ENCODE measurements around the gene BOD1L1.

The BOD1L1 gene

DNA sequence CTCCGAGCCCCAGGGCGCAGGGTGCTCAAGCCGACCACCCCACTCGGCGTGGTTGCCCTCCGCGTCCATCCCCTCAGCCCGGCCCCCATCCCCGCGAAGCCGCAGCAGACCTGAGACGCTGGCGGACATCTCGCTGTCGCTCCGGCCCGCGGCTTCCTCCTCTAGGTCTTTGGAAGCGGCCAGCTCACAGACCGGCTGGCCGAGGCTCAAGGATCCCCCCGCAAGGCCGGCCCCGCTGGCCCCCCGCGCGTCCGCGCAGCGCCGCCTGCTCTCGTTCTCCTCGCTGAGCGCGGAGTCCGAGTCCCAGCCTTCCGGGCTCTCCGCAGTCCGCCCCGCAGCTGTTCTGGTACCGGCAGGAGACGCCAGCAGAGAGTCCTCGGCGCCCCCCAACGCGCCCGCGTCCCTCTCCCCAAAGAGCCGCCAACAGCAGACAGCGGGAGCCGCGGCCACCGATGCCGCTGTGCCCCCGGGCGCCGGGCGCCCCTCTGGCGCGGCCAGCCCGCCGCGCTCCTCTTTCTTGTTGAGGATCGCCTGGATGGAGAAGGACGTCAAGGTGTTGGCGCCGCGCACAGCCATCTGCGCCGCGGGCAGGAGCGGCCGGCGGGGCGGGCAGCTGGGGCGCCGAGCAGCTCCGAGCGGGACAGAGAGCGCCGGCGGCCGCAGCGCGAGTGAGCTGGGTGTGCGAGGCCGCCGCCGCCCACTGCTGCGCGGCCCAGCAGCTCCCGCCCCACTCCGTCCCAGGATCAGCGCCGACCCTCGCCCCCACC, 83.5 kb downstream of the BOD1L1 start, which contains the start of gene NKX3-2:
TSS of gene NKX3-2 (minus strand) at position 670 of the 767 bp plus-strand sequence. CDS start at position 576, 94 bp downstream.
- peak in 1 of 2 donors; percentile 24 for DNase-seq (ENCODE audit: low read depth in 2 of 2)
- H3K4me3 ChIP-seq (replicated peaks in 1 of 2; ENCODE audit: low read depth in 2 of 2, low read length in 2 of 2), result peak within 1 kb of the TSS; percentile 60 to 64
- TF ChIP-seq, protein P1, sequence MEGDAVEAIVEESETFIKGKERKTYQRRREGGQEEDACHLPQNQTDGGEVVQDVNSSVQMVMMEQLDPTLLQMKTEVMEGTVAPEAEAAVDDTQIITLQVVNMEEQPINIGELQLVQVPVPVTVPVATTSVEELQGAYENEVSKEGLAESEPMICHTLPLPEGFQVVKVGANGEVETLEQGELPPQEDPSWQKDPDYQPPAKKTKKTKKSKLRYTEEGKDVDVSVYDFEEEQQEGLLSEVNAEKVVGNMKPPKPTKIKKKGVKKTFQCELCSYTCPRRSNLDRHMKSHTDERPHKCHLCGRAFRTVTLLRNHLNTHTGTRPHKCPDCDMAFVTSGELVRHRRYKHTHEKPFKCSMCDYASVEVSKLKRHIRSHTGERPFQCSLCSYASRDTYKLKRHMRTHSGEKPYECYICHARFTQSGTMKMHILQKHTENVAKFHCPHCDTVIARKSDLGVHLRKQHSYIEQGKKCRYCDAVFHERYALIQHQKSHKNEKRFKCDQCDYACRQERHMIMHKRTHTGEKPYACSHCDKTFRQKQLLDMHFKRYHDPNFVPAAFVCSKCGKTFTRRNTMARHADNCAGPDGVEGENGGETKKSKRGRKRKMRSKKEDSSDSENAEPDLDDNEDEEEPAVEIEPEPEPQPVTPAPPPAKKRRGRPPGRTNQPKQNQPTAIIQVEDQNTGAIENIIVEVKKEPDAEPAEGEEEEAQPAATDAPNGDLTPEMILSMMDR (IDR thresholded peaks at IDR 0.05; ENCODE audit: low read depth, low read length), result no peak

DNA sequence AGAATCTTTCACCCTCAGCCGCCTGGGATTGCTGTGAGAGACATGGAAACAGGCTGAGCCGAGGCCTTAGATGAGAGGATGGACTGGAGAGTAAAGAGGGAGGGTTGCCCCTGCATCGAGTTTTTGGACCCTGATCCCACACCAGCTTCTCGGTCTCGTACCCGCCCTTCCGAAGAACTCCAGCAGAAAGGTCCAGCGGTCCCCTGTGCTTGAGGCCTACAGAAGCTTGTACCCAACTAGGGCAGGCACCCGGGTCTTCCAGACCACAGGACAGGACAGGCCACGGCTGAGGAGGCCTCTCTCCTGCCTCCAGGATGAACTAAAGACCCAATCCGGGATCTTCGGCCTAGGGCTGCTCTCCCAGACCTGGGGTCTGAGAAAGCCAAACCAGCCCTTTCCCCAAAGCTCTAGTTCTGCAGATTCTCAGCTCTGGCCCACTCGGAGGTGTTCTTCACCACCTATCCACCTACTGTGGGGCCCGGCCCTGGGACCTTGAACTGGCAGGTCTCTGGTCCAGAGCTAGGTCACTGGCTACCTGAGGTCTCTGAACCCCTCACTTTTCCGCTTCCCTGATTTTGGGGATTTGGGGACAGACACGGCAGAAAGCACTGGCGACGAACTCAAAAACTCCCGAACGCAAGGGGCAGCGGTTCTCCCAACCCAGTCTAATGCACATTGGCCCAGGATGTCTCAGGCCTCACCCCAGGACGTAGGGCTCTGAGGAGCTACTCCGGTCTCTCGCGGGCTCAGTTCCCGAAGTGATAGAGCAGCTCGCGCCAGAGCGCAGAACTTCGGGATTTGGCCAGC, 84.3 kb downstream of the BOD1L1 start:
- TF ChIP-seq, protein P1 (IDR thresholded peaks at IDR 0.05; ENCODE audit: low read depth, low read length), result no peak
- no peak for DNase-seq (ENCODE audit: low read depth in 2 of 2)
- no peak overlapping the region for H3K4me3 ChIP-seq (replicated peaks in 1 of 2; ENCODE audit: low read depth in 2 of 2, low read length in 2 of 2)

DNA sequence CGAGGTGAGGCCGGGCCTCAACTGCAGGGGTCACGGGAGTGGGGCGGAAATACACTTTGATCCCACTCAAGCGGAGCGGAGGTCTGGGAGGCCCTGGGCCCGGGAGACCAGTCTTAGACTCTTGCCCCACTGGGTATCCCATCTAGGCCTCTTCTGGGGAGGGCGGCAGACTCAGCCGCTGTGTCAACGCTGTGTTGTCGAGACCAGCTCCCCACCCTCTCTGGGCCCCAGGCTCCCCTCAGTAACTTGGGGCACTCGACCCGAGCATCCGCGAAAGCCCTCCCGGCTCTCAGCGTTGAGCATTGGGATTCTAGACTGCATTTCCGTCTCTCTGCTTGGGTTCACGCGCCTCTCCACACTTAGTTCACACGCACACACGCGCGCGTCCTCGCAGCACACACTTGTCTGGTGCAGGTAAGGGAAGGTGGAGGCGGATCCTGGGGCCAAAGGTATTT, 84.9 kb downstream of the BOD1L1 start:
- TF ChIP-seq, protein P1 (IDR thresholded peaks at IDR 0.05; ENCODE audit: low read depth, low read length), result no peak
- H3K4me3 ChIP-seq (replicated peaks in 1 of 2; ENCODE audit: low read depth in 2 of 2, low read length in 2 of 2), result no peak overlapping the region
- DNase-seq (ENCODE audit: low read depth in 2 of 2), result no peak

DNA sequence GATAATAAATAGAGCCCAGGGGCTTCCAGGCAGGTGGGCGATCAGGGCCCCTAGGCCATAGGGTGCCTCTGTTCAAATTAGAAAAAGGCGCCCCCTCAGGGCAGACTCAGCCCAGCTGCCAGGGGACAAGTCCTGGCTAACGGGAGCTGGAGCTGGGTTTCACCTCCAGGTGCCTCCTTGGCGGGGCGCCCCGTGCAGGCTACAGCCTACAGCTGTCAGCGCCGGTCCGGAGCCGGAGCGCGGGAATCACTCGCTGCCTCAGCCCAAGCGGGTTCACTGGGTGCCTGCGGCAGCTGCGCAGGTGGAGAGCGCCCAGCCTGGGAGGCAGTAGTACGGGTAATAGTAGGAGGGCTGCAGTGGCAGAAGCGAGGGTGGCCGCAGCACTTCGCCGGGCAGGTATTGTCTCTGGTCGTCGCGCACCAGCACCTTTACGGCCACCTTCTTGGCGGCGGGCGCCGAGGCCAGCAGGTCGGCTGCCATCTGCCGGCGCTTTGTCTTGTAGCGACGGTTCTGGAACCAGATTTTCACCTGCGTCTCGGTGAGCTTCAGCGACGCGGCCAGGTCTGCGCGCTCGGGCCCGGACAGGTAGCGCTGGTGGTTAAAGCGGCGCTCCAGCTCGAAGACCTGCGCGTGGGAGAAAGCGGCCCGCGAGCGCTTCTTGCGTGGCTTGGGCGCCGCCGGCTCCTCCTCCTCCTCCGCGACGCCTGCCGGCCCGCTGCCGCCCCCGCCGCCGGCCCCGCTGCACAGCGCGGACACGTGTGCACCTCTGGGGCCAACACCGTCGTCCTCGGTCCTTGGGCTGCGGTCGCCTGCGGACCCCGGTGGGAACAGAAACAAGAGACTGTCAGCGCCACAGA, 85.6 kb downstream of the BOD1L1 start:
- DNase-seq (ENCODE audit: low read depth in 2 of 2), result no peak
- TF ChIP-seq, protein P1 (IDR thresholded peaks at IDR 0.05; ENCODE audit: low read depth, low read length), result peak; percentile 36
- H3K4me3 ChIP-seq (replicated peaks in 1 of 2; ENCODE audit: low read depth in 2 of 2, low read length in 2 of 2), result no peak overlapping the region

DNA sequence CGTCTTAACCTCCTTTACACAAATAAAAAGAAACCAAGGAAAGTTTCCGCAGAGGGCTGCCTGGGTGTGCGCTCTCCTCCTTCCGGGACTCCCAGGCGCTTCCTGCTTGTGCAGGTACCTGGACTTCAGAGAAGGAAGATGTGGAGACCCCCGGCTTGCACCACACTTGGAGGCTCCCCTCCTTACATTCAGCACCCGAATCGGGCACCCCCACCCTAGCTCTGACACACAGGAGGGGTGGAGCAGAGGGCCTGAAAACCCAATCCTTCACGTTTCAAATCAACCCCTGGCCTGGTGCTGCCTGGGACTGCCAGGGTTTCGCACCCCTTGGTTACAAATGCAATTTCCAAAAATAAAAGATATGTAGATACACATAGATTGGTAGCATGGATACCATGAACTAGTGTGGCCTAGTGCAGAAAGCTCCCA, 86.3 kb downstream of the BOD1L1 start:
- no peak for DNase-seq (ENCODE audit: low read depth in 2 of 2)
- H3K4me3 ChIP-seq (replicated peaks in 1 of 2; ENCODE audit: low read depth in 2 of 2, low read length in 2 of 2), result no peak overlapping the region
- TF ChIP-seq, protein P1 (IDR thresholded peaks at IDR 0.05; ENCODE audit: low read depth, low read length), result no peak
